ENCODE results near the gene HCFC1.

The HCFC1 gene

GRCh38 chrX:153897899-153898298 lies 73.7 kb downstream of the HCFC1 start:
- Histone ChIP-seq H4K20me1 (ENCODE audit: control insufficient read depth, insufficient read depth, low read depth, low read length) (no peaks in the 10 kb centered on the region), H3K79me2 (ENCODE audit: control insufficient read depth, low read length) (no peaks in the 10 kb centered on the region), H3K4me2 (ENCODE audit: low read length) (no peak overlapping the region), H3K27ac (ENCODE audit: low read depth, low read length) (no peak overlapping the region), H3K4me1 (ENCODE audit: control insufficient read depth, low read length) (peaks cover 43% of the 10 kb centered on the region), H3K27me3 (ENCODE audit: control insufficient read depth, low read length) (no peaks in the 10 kb centered on the region), H3K9me3 (ENCODE audit: control insufficient read depth, insufficient read depth, low read length) (no peaks in the 10 kb centered on the region), H3K36me3 (ENCODE audit: control insufficient read depth, low read length) (no peaks in the 10 kb centered on the region), H3K4me3 (ENCODE audit: low read length) (no peak overlapping the region), H3K9me2 (replicated peaks; ENCODE audit: control insufficient read depth, low read length) (no peaks in the 10 kb centered on the region), H3F3A (ENCODE audit: control insufficient read depth, insufficient read depth) (no peaks in the 10 kb centered on the region)
- TF ChIP-seq CTCF (IDR thresholded peaks at IDR 0.05; ENCODE audit: low read depth, low read length, poor library complexity, severe bottlenecking) (no peak), EZH2phosphoT487 (IDR thresholded peaks at IDR 0.05; ENCODE audit: borderline replicate concordance, low read length) (no peak)
